B cell (primary cell): ENCODE data around the gene GGCX.

ENCODE experiments used
- EZH2 ChIP-seq: IDR thresholded peaks from 2 replicates; pipeline ENCODE4 v1.6.1; 2012; ENCODE audit warnings: borderline replicate concordance, low read depth, mild to moderate bottlenecking, moderate library complexity, low read length; ENCODE audit not compliant: insufficient read depth, poor library complexity, severe bottlenecking
- TF ChIP-seq, protein P1 (sequence below): fragments of 200-600 bp; IDR thresholded peaks from one replicate; pipeline ENCODE4 v1.8.0; 2022; ENCODE audit warnings: antibody characterized with exemption, mild to moderate bottlenecking

- TF ChIP-seq, protein P1, sequence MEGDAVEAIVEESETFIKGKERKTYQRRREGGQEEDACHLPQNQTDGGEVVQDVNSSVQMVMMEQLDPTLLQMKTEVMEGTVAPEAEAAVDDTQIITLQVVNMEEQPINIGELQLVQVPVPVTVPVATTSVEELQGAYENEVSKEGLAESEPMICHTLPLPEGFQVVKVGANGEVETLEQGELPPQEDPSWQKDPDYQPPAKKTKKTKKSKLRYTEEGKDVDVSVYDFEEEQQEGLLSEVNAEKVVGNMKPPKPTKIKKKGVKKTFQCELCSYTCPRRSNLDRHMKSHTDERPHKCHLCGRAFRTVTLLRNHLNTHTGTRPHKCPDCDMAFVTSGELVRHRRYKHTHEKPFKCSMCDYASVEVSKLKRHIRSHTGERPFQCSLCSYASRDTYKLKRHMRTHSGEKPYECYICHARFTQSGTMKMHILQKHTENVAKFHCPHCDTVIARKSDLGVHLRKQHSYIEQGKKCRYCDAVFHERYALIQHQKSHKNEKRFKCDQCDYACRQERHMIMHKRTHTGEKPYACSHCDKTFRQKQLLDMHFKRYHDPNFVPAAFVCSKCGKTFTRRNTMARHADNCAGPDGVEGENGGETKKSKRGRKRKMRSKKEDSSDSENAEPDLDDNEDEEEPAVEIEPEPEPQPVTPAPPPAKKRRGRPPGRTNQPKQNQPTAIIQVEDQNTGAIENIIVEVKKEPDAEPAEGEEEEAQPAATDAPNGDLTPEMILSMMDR: no peak
- no peak for TF ChIP-seq EZH2
These were observed 35.9 kb upstream of the GGCX start for GRCh38 chr2:85597241-85597640.
